ENCODE measurements around the gene ACTR2. TPM values are rescaled to one million over a fixed set of nuclear protein-coding genes. Genes with fewer than 3 reads are reported as not detected.

ACTR2 gene
- total and polyA plus RNA-seq, 10 donors: 106 to 348 (median 193) TPM

DNA sequence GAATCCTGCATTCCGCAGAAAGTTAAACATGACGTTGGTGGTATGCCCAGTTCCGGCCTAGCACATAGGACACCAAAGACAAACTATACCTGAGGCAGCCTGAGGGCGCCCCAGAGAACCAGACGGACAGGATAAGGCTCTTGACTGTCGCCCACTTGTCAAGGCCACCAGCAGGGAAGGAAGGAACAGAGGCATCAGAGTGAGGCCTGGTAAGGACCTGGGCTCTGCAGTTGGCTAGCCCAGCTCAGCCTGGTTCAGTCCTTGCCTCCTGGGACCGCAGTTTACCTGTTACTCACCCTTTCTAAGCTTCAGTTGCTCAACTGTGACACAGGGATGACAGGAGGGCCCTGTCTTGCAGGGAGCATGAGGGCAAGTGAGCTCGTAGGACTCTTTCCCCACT is 82.1 kb downstream of the ACTR2 start:
- Histone ChIP-seq H3K27me3 (replicated peaks in 1 of 7) (no peaks in the 10 kb centered on the region), H3K4me1 (peaks cover 2 to 21% (median 9%) of the 10 kb centered on the region in 6 donors), H3K36me3 (peaks cover 3 to 41% (median 11%) of the 10 kb centered on the region in 6 donors), H3K27ac (peak overlapping the region in 5 of 8 donors; percentile 28 to 57 (median 48)), H3K9me3 (no peaks in the 10 kb centered on the region), H3K4me3 (no peak overlapping the region)
- intact Hi-C loops (cut with DNase I; ENCODE audit: low total_unique reads): no loop called here
- no peak for TF ChIP-seq POLR2AphosphoS5 (IDR thresholded peaks at IDR 0.05)
- no peak for TF ChIP-seq POLR2A (IDR thresholded peaks at IDR 0.05)
- TF ChIP-seq, protein P1, sequence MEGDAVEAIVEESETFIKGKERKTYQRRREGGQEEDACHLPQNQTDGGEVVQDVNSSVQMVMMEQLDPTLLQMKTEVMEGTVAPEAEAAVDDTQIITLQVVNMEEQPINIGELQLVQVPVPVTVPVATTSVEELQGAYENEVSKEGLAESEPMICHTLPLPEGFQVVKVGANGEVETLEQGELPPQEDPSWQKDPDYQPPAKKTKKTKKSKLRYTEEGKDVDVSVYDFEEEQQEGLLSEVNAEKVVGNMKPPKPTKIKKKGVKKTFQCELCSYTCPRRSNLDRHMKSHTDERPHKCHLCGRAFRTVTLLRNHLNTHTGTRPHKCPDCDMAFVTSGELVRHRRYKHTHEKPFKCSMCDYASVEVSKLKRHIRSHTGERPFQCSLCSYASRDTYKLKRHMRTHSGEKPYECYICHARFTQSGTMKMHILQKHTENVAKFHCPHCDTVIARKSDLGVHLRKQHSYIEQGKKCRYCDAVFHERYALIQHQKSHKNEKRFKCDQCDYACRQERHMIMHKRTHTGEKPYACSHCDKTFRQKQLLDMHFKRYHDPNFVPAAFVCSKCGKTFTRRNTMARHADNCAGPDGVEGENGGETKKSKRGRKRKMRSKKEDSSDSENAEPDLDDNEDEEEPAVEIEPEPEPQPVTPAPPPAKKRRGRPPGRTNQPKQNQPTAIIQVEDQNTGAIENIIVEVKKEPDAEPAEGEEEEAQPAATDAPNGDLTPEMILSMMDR (IDR thresholded peaks at IDR 0.05 in 8 of 11, conservative IDR thresholded peaks at IDR 0.05 in 3 of 11): no peak
- WGBS, 5 donors: 68 to 84% (median 81%) methylated on average over 8 of the region's 8 CpGs
- no peak for DNase-seq

DNA sequence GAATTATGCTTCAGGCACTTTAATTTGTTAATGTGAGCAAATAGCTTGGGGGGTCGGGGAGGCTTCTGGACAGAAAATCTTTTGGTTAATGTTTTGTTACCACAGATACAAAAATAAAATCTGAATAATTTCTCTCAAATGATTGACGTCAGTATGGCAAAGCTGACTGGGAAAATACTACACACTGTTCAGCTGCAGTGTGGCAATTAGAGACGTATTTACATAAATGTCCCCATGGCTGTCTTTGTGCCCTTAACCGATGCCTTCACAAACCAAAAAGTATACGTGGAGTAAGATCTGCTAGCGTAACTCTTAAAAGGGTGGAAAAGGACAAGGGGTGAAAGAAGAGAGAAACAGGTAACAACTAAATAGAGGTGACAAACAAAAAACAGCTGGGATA is 83.4 kb downstream of the ACTR2 start:
- whole genome bisulfite sequencing, 5 donors: 67 to 93% (median 84%) methylated on average over 6 of the region's 6 CpGs

DNA sequence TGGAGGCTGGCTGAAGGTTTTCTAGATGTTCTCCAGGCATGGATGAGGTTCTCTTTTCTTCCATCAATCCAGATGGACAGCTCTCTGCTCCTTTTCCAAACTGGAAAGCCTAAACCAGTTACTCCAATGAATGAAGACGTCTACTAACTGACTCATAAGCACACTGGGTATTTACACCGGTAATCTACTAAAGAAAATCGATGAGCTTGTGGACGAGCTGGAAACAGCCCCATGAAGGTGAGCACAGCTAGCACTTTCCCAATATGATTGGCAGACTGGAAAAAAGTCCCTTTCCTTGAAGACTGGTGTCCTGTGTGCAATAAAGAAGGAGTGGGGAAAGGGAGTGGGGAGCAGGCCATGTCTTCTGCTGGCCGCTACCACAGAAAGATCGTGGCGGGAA is 84.0 kb downstream of the ACTR2 start:
- intact Hi-C loops (cut with DNase I; ENCODE audit: low total_unique reads): no loop called here
- DNase-seq: no peak
- WGBS, 5 donors: 96 to 97% (median 96%) methylated on average over 7 of the region's 7 CpGs
- H3K27me3 ChIP-seq (replicated peaks in 1 of 7): no peaks in the 10 kb centered on the region
- TF ChIP-seq POLR2AphosphoS5 (IDR thresholded peaks at IDR 0.05) (no peak), POLR2A (IDR thresholded peaks at IDR 0.05) (no peak)
- TF ChIP-seq, protein P1 (IDR thresholded peaks at IDR 0.05 in 8 of 11, conservative IDR thresholded peaks at IDR 0.05 in 3 of 11): no peak
- H3K36me3 ChIP-seq: peaks cover 3 to 60% (median 20%) of the 10 kb centered on the region in 6 donors
- H3K27ac ChIP-seq: no peak overlapping the region
- no peaks in the 10 kb centered on the region for H3K9me3 ChIP-seq
- H3K4me1 ChIP-seq: peaks cover 2 to 21% (median 9%) of the 10 kb centered on the region in 6 donors
- H3K4me3 ChIP-seq: no peak overlapping the region

More for the DNA sequence above, 83.4 kb downstream of the ACTR2 start:
- H3K27ac ChIP-seq: peak overlapping the region in 3 of 8 donors; percentile 45 to 53 (median 48)
- TF ChIP-seq, protein P1 (IDR thresholded peaks at IDR 0.05 in 8 of 11, conservative IDR thresholded peaks at IDR 0.05 in 3 of 11): no peak
- TF ChIP-seq POLR2AphosphoS5 (IDR thresholded peaks at IDR 0.05) (no peak), POLR2A (IDR thresholded peaks at IDR 0.05) (no peak)
- intact Hi-C loops (cut with DNase I; ENCODE audit: low total_unique reads): no loop called here
- peaks cover 3 to 55% (median 16%) of the 10 kb centered on the region in 6 donors for H3K36me3 ChIP-seq
- peaks cover 2 to 21% (median 9%) of the 10 kb centered on the region in 6 donors for H3K4me1 ChIP-seq
- no peaks in the 10 kb centered on the region for H3K9me3 ChIP-seq
- no peaks in the 10 kb centered on the region for H3K27me3 ChIP-seq (replicated peaks in 1 of 7)
- no peak for DNase-seq
- H3K4me3 ChIP-seq: no peak overlapping the region

DNA sequence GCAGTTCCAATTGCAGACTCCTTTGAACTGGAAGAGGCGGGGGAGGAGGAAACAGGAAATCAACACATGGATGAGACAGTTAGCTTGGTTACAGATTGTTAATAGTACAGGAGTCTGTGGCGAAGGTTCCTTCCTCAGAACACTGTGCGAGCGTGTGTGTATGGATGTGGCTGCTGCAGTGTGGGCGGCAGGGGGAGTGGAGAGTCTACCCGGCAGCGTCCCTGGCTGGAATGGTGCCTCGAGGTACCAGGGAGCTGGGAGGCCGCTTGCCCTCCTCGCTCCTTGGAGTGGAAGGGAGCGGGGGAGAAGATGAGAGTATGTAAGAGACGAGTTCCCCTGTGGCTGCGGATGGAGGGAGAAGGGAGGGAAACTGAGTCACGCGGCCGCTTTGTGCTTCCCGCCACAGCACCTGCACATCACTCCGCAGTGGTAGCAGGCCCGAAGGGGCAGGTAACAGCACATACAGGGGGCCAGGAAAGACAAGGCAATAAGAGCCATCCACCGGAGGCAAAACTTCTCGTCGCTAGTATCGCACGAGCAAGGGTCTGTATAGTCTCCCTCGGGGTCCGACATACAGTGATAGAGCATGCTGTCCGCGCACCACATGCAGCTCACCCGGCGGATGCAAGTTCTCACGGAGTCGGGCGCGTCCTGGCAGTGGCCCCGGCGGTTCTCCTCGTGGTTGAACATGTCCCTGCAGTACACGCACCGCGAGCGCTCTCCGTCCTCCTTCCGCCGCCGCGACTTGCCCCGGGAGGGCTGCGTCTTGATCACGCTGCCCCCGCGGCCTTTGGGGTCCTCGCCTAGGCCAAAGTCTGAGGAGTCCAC is 85.7 kb downstream of the ACTR2 start:
- H3K27me3 ChIP-seq (replicated peaks in 1 of 7): no peaks in the 10 kb centered on the region
- H3K9me3 ChIP-seq: no peaks in the 10 kb centered on the region
- H3K27ac ChIP-seq: no peak overlapping the region
- intact Hi-C loops (cut with DNase I; ENCODE audit: low total_unique reads): no loop called here
- peaks cover 2 to 21% (median 9%) of the 10 kb centered on the region in 6 donors for H3K4me1 ChIP-seq
- TF ChIP-seq POLR2AphosphoS5 (IDR thresholded peaks at IDR 0.05) (no peak), POLR2A (IDR thresholded peaks at IDR 0.05) (no peak)
- TF ChIP-seq, protein P1 (IDR thresholded peaks at IDR 0.05 in 8 of 11, conservative IDR thresholded peaks at IDR 0.05 in 3 of 11): no peak
- 90 to 95% (median 91%) methylated on average over 52 of the region's 52 CpGs for WGBS, 5 donors
- DNase-seq: no peak
- H3K4me3 ChIP-seq: no peak overlapping the region
- H3K36me3 ChIP-seq: peaks cover 3 to 57% (median 20%) of the 10 kb centered on the region in 6 donors

All from spleen (tissue), 11 donors.